ENCODE results near the gene CDIPT.

Gene CDIPT

DNA sequence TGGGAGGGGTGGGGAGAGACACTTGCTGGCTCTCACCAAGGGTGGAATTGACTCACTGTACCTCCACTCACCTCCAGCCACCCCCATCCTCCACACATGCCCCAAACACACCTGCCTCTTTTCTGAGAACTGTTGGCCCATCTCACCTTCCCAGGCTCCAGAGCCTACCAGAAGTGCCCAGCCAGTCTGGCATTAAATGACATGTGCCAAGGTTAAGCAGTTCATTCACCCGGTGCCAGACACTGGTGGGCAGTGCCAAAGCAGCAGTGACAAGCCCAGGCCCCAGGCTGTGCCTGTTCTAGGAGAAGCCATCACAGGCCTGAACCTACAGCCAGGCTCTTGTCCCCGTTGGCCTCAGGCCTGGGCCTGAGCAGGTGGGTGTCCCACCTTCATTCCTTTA, 31.5 kb downstream of the CDIPT start:
- no peak for DNase-seq (ENCODE audit: low read depth in 2 of 2)

DNA sequence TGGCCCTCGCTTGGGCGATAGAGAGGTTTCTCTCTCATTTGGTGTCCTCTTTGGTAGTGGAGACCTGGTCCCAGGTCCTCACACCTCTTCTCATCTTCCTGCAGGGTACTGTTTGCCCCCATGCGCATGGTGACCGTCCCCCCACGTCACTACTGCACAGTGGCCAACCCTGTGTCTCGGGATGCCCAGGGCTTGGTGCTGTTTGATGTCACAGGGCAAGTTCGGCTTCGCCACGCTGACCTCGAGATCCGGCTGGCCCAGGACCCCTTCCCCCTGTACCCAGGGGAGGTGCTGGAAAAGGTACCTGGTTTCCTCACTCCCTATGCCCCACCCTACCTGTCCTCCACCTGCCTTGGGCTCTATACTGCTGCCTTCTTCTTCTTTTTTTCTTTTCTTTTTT, 32.3 kb downstream of the CDIPT start:
- no peak for DNase-seq (ENCODE audit: low read depth in 2 of 2)

DNA sequence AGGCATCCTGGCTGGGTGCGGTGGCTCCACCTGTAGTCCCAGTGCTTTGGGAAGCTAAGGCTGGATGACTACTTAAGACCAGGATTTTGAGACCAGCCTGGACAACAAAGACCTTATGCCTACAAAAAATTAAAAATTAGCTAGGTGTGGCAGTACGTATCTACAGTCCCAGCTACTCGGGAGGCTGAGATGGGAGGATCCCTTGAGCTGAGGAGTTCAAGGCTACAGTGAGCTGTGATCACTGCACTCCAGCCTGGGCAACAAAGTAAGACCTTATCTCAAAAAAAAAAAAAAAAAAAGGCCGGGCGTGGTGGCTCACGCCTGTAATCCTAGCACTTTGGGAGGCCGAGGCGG, 36.7 kb downstream of the CDIPT start:
- DNase-seq (ENCODE audit: low read depth in 2 of 2) = no peak

DNA sequence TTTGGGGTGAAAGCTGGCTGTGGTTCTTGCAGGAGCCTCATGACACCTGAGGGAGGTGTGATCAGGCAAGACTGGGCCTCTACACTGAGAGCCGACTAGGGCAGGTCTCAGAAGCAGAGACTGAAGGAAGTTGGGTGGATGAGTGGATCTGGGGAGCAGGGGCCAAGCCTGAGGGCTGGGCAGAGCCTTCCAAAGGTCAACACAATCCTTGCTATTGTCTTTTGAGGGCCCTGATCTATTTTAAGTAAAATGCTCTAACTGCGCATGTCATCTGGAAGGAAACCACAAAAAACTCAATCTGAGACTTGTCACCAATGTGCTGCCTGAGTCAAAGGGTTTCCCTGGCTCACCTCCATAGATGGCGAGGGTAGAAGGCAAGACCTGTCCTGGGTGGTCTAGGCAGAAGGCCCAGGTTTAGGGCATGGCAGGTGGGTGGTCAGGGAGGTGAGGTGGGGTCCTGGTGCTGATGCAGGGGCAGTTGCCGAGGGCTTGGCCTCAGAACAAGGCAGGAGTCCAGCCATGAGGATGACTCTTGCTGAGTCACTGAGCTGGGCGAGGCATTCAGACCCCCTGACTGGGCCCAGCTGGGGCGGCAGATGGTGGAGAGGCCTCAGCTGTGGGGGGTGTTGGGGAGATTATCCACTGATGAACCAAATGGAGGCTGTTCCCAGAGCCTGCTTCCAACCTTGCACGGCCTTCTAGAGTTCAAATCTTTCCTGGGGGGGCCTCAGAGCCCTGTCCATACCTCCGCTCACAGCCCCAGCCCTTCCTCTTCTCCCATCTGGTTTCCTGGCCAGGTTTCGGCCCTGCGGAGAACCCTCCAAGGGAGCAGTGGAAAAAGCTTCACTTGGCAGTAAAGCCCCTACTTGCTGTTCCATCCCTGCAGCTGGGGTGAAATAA, 37.6 kb downstream of the CDIPT start:
- peak in 1 of 2 experiments; percentile 51 for DNase-seq (ENCODE audit: low read depth in 2 of 2)

DNA sequence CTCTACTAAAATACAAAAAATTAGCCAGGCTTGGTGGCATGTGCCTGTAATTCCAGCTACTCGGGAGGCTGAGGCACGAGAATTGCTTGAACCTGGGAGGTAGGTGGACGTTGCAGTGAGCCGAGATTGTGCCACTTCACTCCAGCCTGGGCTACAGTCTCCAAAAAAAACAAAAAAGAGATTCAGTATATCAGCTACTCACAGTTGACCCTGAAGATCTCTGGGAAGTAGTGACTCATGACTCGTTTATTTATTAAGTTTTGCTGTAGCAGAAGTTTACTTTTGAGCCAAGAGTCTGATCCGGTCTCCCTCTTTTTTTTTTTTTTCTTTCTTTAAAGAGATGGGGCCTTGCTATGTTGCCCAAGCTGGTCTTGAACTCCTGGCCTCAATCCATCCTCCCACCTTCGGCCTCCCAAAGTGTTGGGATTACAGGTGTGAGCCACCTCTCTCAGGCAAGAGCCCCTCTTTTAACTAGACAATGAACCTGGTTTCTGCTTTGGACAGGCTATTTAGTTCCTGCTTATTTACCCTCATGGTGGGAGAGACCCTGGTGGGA, 38.4 kb downstream of the CDIPT start:
- DNase-seq (ENCODE audit: low read depth in 2 of 2) = no peak

DNA sequence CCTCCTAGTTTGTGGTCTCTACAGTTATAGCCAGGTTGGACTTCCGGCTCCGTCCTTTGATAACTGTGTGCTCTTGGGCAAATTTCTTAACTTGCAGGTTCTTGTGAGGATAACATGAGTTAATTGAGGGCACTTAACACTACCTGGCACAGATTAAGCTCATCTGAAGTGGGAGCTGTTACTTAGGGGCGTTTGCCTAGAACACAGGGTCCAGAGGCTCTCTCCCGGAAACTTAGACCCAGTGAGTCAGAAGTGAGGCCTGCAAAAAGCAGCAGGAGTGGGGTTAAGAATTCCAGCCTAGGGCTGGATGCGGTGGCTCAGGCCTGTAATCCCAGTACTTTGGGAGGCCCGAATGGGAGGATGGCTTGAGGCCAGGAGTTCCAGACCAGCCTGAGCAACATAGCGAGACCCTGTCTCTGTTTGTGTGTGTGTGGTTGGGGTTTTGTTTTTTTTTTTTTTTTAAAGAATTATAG, 41.3 kb downstream of the CDIPT start:
- no peak for DNase-seq (ENCODE audit: low read depth in 2 of 2)

DNA sequence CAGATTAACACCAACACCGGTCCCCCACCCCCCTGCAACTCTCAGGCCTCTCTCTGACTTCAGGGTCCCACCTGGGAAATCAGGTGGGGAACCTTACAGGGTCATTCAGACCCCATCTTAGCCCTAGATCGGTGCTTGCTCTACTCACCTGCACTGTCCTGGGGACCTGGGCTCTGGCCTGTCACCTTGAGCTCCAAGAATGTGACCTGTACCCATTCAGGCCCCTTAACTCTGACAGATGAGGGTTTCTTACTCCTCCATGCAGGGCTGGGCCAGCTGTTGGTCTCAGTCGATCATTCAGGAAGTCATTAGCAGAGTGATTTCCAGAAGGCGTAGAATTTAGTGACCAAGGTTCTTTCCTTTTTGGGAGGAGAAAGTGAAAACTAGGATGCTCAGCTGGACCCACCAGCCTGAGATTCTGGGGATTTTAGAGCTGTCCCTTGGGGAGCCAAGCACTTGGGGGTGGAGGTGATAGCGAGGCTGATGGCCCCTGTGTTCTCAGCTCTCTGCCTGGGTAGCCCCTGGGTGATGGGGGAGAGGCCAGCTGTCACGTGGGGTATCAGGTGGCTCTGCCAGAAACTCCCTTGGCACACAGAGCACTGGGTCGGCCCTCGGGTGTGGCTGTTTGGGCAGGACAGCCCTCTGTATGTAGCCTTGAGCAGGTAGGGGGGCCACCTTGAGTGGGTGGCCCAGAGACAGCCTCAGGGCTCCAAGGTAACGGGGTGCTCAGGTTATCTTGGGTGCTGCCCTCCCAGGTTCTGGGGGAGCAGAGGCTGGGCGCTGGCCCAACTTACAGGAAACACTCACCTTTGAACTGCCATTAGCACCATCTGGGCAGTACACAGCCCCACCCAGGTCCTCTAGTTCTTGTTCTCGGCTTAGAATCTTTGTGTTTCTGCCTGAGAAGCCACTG, 42.0 kb downstream of the CDIPT start:
- DNase-seq (ENCODE audit: low read depth in 2 of 2) = no peak

DNA sequence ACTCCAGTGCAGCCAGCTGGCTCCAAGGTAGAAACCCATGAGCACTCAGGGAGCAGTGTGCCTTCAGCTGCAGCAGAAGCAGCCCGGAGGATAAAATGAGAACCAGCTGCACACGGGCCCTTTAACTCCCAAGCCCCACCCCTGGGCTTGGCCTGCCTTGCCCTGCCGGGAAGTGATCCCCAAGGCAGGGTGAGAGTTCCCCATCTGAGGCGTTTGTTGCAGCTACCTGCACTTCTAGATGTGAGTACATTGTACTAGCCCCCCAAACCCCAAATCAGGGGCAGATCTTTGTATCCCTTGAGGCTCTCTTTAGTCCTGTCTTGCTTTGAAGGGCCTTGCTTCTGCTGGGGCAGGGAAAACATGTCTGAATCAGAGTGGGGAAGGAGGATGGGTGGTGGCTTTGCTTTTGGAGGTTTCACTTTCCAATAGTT, 42.7 kb downstream of the CDIPT start, which contains the start of gene MVP:
Gene MVP (plus strand): TSS at position 192 of the 431 bp plus-strand sequence. CDS start 10,088 bp downstream, outside the sequence.
- DNase-seq (ENCODE audit: low read depth in 2 of 2) = no peak

DNA sequence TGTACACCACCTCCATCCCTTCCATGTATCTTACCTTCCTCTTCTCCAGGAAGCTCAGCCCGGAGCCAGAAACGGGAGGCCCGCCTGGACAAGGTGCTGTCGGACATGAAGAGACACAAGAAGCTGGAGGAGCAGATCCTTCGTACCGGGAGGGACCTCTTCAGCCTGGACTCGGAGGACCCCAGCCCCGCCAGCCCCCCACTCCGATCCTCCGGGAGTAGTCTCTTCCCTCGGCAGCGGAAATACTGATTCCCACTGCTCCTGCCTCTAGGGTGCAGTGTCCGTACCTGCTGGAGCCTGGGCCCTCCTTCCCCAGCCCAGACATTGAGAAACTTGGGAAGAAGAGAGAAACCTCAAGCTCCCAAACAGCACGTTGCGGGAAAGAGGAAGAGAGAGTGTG, 43.5 kb downstream of the CDIPT start:
- DNase-seq (ENCODE audit: low read depth in 2 of 2) = no peak

DNA sequence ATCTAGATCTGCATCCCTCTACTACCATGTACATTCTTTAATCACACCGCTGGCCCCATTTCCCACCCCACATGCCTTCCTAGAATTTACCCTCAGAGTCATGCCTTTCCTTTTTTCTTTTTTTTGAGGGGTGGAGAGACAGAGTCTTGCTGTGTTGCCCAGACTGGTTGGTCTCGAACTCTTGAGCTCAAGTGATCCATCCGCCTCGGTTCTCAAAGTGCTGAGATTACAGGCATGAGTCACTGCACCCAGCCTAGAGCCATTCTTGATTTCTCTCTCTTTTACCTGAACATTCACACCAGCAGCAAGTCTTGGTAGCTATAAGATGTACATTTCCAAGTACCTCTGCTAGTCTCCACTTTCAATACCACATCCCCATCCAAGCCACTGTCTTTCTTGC, 44.9 kb downstream of the CDIPT start:
- no peak for DNase-seq (ENCODE audit: low read depth in 2 of 2)

DNA sequence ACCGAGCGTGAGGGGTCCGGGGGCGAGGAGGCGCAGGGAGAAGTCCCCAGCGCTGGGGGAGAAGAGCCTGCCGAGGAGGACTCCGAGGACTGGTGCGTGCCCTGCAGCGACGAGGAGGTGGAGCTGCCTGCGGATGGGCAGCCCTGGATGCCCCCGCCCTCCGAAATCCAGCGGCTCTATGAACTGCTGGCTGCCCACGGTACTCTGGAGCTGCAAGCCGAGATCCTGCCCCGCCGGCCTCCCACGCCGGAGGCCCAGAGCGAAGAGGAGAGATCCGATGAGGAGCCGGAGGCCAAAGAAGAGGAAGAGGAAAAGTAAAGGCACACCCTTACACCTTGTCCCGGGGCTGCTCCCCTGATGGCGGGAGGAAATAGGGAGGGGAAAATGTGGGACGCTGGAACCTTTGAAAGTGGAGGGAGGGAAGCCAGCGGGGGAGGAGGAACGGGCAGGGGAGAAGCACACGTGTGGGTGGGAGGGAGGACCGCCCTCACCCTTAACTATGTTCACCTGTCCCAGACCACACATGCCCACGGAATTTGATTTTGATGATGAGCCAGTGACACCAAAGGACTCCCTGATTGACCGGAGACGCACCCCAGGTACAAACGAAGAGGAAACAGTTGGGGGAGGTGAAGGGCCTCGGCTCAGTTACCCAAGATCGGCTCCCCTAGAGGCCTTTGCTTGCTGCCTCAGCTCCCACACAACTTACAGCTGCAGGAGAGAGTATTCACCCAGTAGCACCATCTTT, 46.2 kb downstream of the CDIPT start:
- no peak for DNase-seq (ENCODE audit: low read depth in 2 of 2)

DNA sequence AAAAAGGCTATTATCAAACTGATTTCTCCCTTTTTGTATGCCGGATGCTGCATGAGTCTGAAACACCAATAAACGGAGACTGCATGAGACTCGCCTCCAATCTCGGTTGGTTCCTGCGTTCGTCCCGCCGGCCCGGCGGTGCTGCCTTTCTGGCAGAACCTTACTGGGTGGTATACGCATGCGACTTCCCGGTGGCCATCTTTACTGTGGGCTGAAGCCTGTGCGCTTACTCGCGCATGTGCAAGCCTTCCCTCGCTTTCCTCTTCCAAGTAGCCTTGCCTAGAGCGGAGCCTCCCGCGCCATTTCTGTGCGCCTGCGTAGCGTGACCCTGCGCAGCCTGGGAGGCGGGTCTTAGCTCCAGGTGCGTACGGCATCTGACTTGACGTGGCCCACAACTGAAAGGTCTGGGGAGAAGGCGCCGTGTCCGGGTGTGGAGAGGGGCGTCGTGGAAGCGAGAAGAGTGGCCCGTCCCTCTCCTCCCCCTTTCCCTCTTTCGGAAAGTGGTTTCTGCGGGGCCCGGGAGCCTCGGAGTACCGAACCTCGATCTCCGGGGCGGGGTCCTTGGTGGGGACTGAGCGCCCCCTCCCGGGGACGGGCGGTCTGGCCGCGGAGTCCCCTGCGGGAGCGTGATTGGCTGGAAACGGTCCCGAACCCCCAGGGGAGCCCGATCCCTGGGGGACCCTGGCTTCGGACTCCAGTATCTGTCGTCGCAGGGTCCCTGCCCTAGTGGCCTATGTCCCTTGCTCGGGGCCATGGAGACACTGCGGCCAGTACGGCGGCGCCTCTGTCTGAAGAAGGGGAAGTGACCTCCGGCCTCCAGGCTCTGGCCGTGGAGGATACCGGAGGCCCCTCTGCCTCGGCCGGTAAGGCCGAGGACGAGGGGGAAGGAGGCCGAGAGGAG, 47.0 kb downstream of the CDIPT start, which contains the start of gene PAGR1:
Gene PAGR1 (plus strand): TSS at position 360 of the 901 bp plus-strand sequence. CDS start 374 bp downstream, at position 734.
- DNase-seq (ENCODE audit: low read depth in 2 of 2) = peak; percentile 98

DNA sequence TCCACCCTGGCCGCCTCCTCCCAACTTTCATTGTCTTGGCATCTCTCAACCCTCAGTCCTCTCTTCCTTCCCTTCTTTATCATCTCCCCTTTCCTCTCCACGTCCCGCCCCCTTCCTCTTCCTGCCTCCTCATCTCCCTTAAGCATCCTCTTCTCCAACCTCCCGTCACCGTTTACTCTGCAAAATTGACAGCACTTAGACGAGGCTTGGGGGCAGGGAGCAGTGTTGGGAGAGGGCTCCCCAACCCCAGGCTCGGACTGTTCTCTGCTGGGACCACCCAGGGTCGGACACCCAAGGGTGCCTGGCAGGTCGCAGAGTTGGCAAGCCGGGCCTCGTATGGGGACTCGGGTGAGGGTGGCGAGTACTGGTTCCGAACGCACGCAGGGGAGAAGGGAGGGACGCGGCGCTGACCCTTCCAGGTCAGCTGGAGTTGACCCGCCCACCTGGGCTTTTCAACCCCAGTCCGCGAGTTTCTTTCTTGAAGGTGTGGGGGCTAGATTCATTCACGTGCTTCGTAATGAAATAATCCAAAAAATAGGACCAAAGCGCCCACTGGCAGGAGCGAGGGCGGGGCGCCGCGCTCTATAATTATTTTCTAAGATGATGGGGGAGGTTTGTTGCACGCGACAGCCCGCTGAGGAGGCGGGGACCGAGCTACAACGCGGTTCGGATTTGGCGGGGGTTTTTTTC, 47.8 kb downstream of the CDIPT start:
- no peak for DNase-seq (ENCODE audit: low read depth in 2 of 2)

DNA sequence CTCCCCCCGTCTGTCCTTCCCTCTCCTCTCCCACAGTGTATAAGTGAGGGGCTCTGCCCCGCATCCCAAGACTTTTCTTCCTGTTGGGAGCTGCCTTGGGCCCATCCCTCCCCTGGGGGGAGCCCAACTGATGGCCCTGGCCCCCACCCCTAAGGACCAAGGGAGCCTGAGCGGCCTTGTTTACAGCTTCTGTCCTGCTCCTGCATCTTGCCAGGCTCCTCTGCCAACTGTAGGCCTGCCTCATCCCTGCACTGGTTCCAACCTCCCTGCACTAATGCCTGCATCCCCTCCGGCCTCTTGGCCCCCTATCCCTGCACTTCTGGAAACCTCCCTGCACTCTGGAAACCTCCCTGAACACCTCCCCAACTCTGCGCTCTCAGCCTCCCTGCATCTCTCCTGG, 48.4 kb downstream of the CDIPT start:
- no peak for DNase-seq (ENCODE audit: low read depth in 2 of 2)

DNA sequence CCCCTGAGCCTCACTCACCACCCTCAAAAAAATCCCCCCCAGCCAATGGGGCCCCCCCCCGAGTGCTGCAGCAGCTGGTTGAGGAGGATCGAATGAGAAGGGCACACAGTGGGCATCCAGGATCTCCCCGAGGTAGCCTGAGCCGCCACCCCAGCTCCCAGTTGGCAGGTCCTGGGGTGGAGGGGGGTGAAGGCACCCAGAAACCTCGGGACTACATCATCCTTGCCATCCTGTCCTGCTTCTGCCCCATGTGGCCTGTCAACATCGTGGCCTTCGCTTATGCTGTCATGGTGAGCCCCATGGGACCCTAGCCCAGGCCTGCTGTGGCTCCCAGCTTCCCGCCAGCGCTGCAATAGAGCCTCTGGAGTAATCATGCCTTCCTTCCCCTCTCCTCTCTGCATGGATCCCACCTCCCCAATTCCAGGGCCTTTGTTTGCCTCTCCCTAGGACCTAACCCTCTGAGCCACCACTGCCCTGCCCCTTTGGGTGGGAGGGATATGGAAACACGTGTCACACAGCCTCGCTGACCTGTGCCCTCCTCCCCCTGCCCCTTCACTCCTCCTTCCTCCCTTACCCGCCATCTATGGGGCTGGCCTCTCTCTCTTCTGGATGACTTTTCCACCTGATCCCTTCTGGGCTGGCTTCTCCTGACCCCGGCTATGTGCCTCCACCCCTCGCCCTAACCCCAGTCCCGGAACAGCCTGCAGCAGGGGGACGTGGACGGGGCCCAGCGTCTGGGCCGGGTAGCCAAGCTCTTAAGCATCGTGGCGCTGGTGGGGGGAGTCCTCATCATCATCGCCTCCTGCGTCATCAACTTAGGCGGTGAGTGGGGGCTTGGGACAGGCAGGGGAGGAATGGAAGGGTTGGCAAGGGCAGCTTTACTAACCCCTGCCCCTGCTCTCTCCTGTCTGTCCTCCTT, 49.1 kb downstream of the CDIPT start:
- DNase-seq (ENCODE audit: low read depth in 2 of 2) = no peak

DNA sequence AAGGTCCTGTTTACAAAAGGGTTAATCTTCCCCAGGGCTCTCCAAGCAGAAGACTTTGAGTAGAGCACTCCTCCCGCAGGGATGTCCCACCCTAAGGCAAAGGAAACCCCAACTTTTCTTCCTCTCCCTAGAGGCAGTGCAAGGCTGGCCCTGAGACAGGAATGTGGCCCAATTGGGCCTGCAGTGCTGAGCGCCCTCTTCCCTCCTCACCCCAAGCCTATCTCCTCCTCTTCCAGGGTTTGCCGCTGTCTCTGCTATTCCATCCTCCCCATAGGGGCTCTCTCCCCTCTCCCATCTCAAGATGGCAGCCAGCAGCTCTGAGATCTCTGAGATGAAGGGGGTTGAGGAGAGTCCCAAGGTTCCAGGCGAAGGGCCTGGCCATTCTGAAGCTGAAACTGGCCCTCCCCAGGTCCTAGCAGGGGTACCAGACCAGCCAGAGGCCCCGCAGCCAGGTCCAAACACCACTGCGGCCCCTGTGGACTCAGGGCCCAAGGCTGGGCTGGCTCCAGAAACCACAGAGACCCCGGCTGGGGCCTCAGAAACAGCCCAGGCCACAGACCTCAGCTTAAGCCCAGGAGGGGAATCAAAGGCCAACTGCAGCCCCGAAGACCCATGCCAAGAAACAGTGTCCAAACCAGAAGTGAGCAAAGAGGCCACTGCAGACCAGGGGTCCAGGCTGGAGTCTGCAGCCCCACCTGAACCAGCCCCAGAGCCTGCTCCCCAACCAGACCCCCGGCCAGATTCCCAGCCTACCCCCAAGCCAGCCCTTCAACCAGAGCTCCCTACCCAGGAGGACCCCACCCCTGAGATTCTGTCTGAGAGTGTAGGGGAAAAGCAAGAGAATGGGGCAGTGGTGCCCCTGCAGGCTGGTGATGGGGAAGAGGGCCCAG, 50.0 kb downstream of the CDIPT start:
- DNase-seq (ENCODE audit: low read depth in 2 of 2) = no peak

DNA sequence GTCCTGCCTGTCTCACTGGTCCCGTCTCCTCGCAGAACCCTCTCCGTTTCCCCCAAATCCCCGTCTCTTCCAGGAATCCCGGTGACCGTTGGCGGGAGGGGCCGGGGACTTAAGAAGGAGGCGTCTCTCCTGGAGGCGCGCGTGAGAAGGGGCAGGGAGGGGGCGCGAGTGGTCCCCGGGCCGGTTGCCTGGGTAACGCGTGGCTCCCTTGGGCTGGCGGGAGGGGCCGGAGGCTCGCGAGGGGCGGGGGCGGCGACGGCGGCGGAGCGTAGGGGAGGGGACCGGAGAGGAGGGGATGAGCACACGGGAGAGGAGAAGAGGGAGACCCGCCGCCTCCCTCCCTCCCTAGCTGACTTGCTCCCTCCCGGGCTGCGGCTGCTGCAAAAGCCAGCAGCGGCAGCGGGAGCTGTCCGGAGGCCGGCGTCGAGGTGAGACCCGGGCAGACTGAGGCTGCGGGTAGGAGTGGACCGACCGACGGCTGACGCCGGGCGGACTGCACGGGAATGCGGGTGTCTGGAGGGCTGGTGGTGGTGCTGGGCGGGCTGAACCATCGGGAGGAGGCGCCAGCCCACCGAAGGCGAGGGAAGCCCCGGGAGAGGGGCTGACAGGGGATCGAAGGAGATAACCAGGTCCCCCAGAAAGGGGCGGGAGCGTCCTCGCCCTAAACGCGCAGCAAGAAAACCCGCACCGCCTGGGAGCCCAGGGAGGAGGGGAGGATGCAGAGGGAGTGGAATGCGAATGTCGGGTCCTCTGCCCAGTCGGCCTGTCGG, 50.9 kb downstream of the CDIPT start, which contains the start of gene PRRT2:
Gene PRRT2 (plus strand): TSS at position 298 of the 770 bp plus-strand sequence. CDS start 862 bp downstream, outside the sequence.
- no peak for DNase-seq (ENCODE audit: low read depth in 2 of 2)

All from fibroblast of skin of left biceps (primary cell).